Stomach smooth muscle (tissue), 2 donors: ENCODE measurements around the gene EDIL3.

Experiments
- H3K27ac ChIP-seq: one replicate; pipeline ENCODE4 v1.7.0; 2013; ENCODE audit warnings: mild to moderate bottlenecking, low read length, inconsistent platforms
- H3K27me3 ChIP-seq, 2 donors: one replicate each; pipeline ENCODE4 v1.7.0; 2013; ENCODE audit warnings: low read length in 2 of 2; ENCODE audit not compliant: insufficient read depth in 2 of 2, control insufficient read depth in 1 of 2
- H3K36me3 ChIP-seq, 2 donors: one replicate each; pipeline ENCODE4 v1.7.0; 2013; ENCODE audit warnings: low read length in 2 of 2; ENCODE audit not compliant: control insufficient read depth in 2 of 2, insufficient read depth in 2 of 2
- H3K4me1 ChIP-seq: one replicate; pipeline ENCODE4 v1.7.0; 2013; ENCODE audit warnings: low read length; ENCODE audit not compliant: control insufficient read depth, insufficient read depth
- H3K4me3 ChIP-seq, 2 donors: one replicate each; pipeline ENCODE4 v1.7.0; 2013; ENCODE audit warnings: low read length in 2 of 2
- H3K9ac ChIP-seq, 2 donors: one replicate each; pipeline ENCODE4 v1.7.0; 2013; ENCODE audit warnings: low read length in 2 of 2, mild to moderate bottlenecking in 1 of 2
- H3K9me3 ChIP-seq, 2 donors: one replicate each; pipeline ENCODE4 v1.7.0; 2013; ENCODE audit warnings: low read length in 2 of 2; ENCODE audit not compliant: control insufficient read depth in 2 of 2
- donor health status: healthy.
- donor health status: Pancreatic carcinoma.

EDIL3 gene

GRCh38 chr5:84384604-84385575 is at the start of gene EDIL3:
EDIL3 (minus strand) TSS chr5:84384880; CDS start chr5:84384374, 506 bp downstream.
- no peak within 1 kb of the TSS for H3K27ac ChIP-seq
- H3K9me3 ChIP-seq: no peaks in the 10 kb centered on the region
- H3K4me3 ChIP-seq: peak within 1 kb of the TSS; percentile 43 to 69
- H3K4me1 ChIP-seq: peaks cover 3% of the 10 kb centered on the region
- no peak within 1 kb of the TSS for H3K9ac ChIP-seq
- H3K27me3 ChIP-seq: peaks cover 9 to 34% of the 10 kb centered on the region in 2 donors
- no peaks in the 10 kb centered on the region for H3K36me3 ChIP-seq

- Histone ChIP-seq H3K27me3 (no peaks in the 10 kb centered on the region), H3K9ac (no peak overlapping the region), H3K36me3 (no peaks in the 10 kb centered on the region), H3K4me3 (no peak overlapping the region), H3K27ac (no peak overlapping the region), H3K9me3 (no peaks in the 10 kb centered on the region), H3K4me1 (no peaks in the 10 kb centered on the region)
These were observed 48.8 kb upstream of the EDIL3 start for GRCh38 chr5:84433461-84433860.

- Histone ChIP-seq H3K9me3 (no peaks in the 10 kb centered on the region), H3K27ac (no peak overlapping the region), H3K4me1 (no peaks in the 10 kb centered on the region), H3K9ac (no peak overlapping the region), H3K27me3 (no peaks in the 10 kb centered on the region), H3K4me3 (no peak overlapping the region), H3K36me3 (no peaks in the 10 kb centered on the region)
These were observed 46.4 kb upstream of the EDIL3 start for GRCh38 chr5:84430863-84431663.

GRCh38 chr5:84430079-84430478 is 45.4 kb upstream of the EDIL3 start:
- H3K4me3 ChIP-seq: no peak overlapping the region
- no peaks in the 10 kb centered on the region for H3K36me3 ChIP-seq
- no peaks in the 10 kb centered on the region for H3K9me3 ChIP-seq
- H3K9ac ChIP-seq: no peak overlapping the region
- H3K27me3 ChIP-seq: no peaks in the 10 kb centered on the region
- no peak overlapping the region for H3K27ac ChIP-seq
- no peaks in the 10 kb centered on the region for H3K4me1 ChIP-seq

GRCh38 chr5:84425365-84425881 is 40.7 kb upstream of the EDIL3 start:
- no peaks in the 10 kb centered on the region for H3K9me3 ChIP-seq
- no peak overlapping the region for H3K4me3 ChIP-seq
- no peaks in the 10 kb centered on the region for H3K27me3 ChIP-seq
- H3K27ac ChIP-seq: no peak overlapping the region
- no peaks in the 10 kb centered on the region for H3K4me1 ChIP-seq
- H3K9ac ChIP-seq: no peak overlapping the region
- H3K36me3 ChIP-seq: no peaks in the 10 kb centered on the region

GRCh38 chr5:84419742-84420141 is 35.1 kb upstream of the EDIL3 start:
- Histone ChIP-seq H3K9ac (no peak overlapping the region), H3K9me3 (peaks cover 0 to 3% of the 10 kb centered on the region in 2 donors), H3K4me1 (no peaks in the 10 kb centered on the region), H3K36me3 (no peaks in the 10 kb centered on the region), H3K27me3 (no peaks in the 10 kb centered on the region), H3K27ac (no peak overlapping the region), H3K4me3 (no peak overlapping the region)

- H3K27me3 ChIP-seq: no peaks in the 10 kb centered on the region
- H3K36me3 ChIP-seq: no peaks in the 10 kb centered on the region
- no peak overlapping the region for H3K9ac ChIP-seq
- no peak overlapping the region for H3K4me3 ChIP-seq
- H3K27ac ChIP-seq: no peak overlapping the region
- H3K9me3 ChIP-seq: no peaks in the 10 kb centered on the region
- no peaks in the 10 kb centered on the region for H3K4me1 ChIP-seq
These were observed 27.3 kb upstream of the EDIL3 start for GRCh38 chr5:84411832-84412605.

- Histone ChIP-seq H3K27me3 (no peaks in the 10 kb centered on the region), H3K4me1 (no peaks in the 10 kb centered on the region), H3K27ac (no peak overlapping the region), H3K9me3 (no peaks in the 10 kb centered on the region), H3K4me3 (no peak overlapping the region), H3K36me3 (no peaks in the 10 kb centered on the region), H3K9ac (no peak overlapping the region)
These were observed 21.4 kb upstream of the EDIL3 start for GRCh38 chr5:84406111-84406510.

- Histone ChIP-seq H3K36me3 (no peaks in the 10 kb centered on the region), H3K27ac (no peak overlapping the region), H3K4me1 (no peaks in the 10 kb centered on the region), H3K9me3 (no peaks in the 10 kb centered on the region), H3K9ac (no peak overlapping the region), H3K27me3 (no peaks in the 10 kb centered on the region), H3K4me3 (no peak overlapping the region)
These were observed 19.1 kb upstream of the EDIL3 start for GRCh38 chr5:84403773-84404172.

GRCh38 chr5:84397385-84397784 is 12.7 kb upstream of the EDIL3 start:
- no peak overlapping the region for H3K9ac ChIP-seq

More at GRCh38 chr5:84397385-84397784, 12.7 kb upstream of the EDIL3 start:
- Histone ChIP-seq H3K27me3 (no peaks in the 10 kb centered on the region), H3K4me1 (no peaks in the 10 kb centered on the region), H3K4me3 (no peak overlapping the region), H3K9me3 (no peaks in the 10 kb centered on the region), H3K36me3 (no peaks in the 10 kb centered on the region), H3K27ac (no peak overlapping the region)
